Stimulated activated naive CD8-positive, alpha-beta T cell treated with anti-CD3 and anti-CD28 coated beads, Interleukin-15, amount 100 ng/mL, for 72 hours (primary cell): Measurements from ENCODE around the gene RXFP2.
A peak's percentile ranks its signal among the peaks of the same experiment; 100 is the strongest.

Experiments used
- ATAC-seq: fragments of 150-1000 bp; cut with Tn5 transposase; 2 replicates; pipeline ENCODE4 v1.10.0; 2021; ENCODE audit warnings: mild to moderate bottlenecking, moderate library complexity
- DNase-seq, 2 donors: peaks; one replicate each; pipeline ENCODE4 v3.0.0; 2021 to 2022
- H3K27ac Mint-ChIP-seq, 2 donors: one replicate each; pipeline ENCODE4 v1.8.0; 2022; ENCODE audit warnings: mild to moderate bottlenecking in 2 of 2, mixed read lengths in 2 of 2, moderate library complexity in 2 of 2
- H3K27me3 Mint-ChIP-seq: one replicate; pipeline ENCODE4 v1.8.0; 2022; ENCODE audit warnings: mixed read lengths
- H3K4me1 Mint-ChIP-seq: one replicate; pipeline ENCODE4 v1.8.0; 2022; ENCODE audit warnings: mild to moderate bottlenecking, mixed read lengths
- H3K4me3 Mint-ChIP-seq, 2 donors: one replicate each; pipeline ENCODE4 v1.8.0; 2022; ENCODE audit warnings: mild to moderate bottlenecking in 2 of 2, mixed read lengths in 2 of 2, moderate library complexity in 1 of 2
- H3K9me3 Mint-ChIP-seq, 2 donors: one replicate each; pipeline ENCODE4 v1.8.0; 2022; ENCODE audit warnings: mixed read lengths in 2 of 2

RXFP2 gene

GRCh38 chr13:31739226-31739625 is at the start of gene RXFP2:
RXFP2 (plus strand) TSS chr13:31739526; CDS start chr13:31739613, 87 bp downstream.
- Mint-ChIP-seq H3K4me3 (no peak within 1 kb of the TSS), H3K27me3 (peaks cover 17% of the 10 kb centered on the region), H3K9me3 (no peaks in the 10 kb centered on the region), H3K4me1 (peaks cover 5% of the 10 kb centered on the region), H3K27ac (no peak within 1 kb of the TSS)
- no peak for DNase-seq
- ATAC-seq, result no peak

- H3K4me3 Mint-ChIP-seq, result no peak overlapping the region
- peaks cover 16 to 20% of the 10 kb centered on the region in 2 donors for H3K9me3 Mint-ChIP-seq
- H3K27me3 Mint-ChIP-seq, result no peaks in the 10 kb centered on the region
- H3K27ac Mint-ChIP-seq, result no peak overlapping the region
- no peaks in the 10 kb centered on the region for H3K4me1 Mint-ChIP-seq
- no peak for ATAC-seq
- no peak for DNase-seq
These were observed 42.0 kb upstream of the RXFP2 start for GRCh38 chr13:31697290-31697689.

GRCh38 chr13:31699650-31700049 is 39.7 kb upstream of the RXFP2 start:
- Mint-ChIP-seq H3K27me3 (no peaks in the 10 kb centered on the region), H3K9me3 (peaks cover 6 to 14% of the 10 kb centered on the region in 2 donors), H3K4me3 (no peak overlapping the region), H3K27ac (no peak overlapping the region), H3K4me1 (no peaks in the 10 kb centered on the region)
- no peak for DNase-seq
- ATAC-seq, result no peak

- Mint-ChIP-seq H3K27me3 (peaks cover 10% of the 10 kb centered on the region), H3K27ac (no peak overlapping the region), H3K9me3 (peaks cover 7 to 9% of the 10 kb centered on the region in 2 donors), H3K4me1 (no peaks in the 10 kb centered on the region), H3K4me3 (no peak overlapping the region)
- no peak for DNase-seq
- no peak for ATAC-seq
These were observed 35.5 kb upstream of the RXFP2 start for GRCh38 chr13:31703780-31704179.

GRCh38 chr13:31706105-31706504 is 33.2 kb upstream of the RXFP2 start:
- Mint-ChIP-seq H3K27me3 (peaks cover 12% of the 10 kb centered on the region), H3K9me3 (peaks cover 3 to 6% of the 10 kb centered on the region in 2 donors), H3K4me3 (no peak overlapping the region), H3K27ac (no peak overlapping the region), H3K4me1 (no peaks in the 10 kb centered on the region)
- ATAC-seq (no peak), DNase-seq (no peak)

GRCh38 chr13:31717583-31717982 is 21.7 kb upstream of the RXFP2 start:
- no peak for DNase-seq
- no peak for ATAC-seq
- peaks cover 0 to 7% of the 10 kb centered on the region in 2 donors for H3K9me3 Mint-ChIP-seq
- no peak overlapping the region for H3K4me3 Mint-ChIP-seq
- peaks cover 29% of the 10 kb centered on the region for H3K27me3 Mint-ChIP-seq
- no peak overlapping the region for H3K27ac Mint-ChIP-seq
- no peaks in the 10 kb centered on the region for H3K4me1 Mint-ChIP-seq

GRCh38 chr13:31719214-31719613 is 20.1 kb upstream of the RXFP2 start:
- DNase-seq (no peak), ATAC-seq (no peak)
- H3K27me3 Mint-ChIP-seq, result peaks cover 30% of the 10 kb centered on the region
- H3K4me1 Mint-ChIP-seq, result no peaks in the 10 kb centered on the region
- H3K27ac Mint-ChIP-seq, result no peak overlapping the region
- peaks cover 0 to 7% of the 10 kb centered on the region in 2 donors for H3K9me3 Mint-ChIP-seq
- no peak overlapping the region for H3K4me3 Mint-ChIP-seq

GRCh38 chr13:31722673-31723072 is 16.7 kb upstream of the RXFP2 start:
- Mint-ChIP-seq H3K27ac (no peak overlapping the region), H3K4me1 (no peaks in the 10 kb centered on the region), H3K27me3 (peaks cover 25% of the 10 kb centered on the region), H3K4me3 (no peak overlapping the region), H3K9me3 (peaks cover 0 to 7% of the 10 kb centered on the region in 2 donors)
- DNase-seq (no peak), ATAC-seq (no peak)

- DNase-seq (no peak), ATAC-seq (no peak)
- H3K4me1 Mint-ChIP-seq, result no peaks in the 10 kb centered on the region
- H3K9me3 Mint-ChIP-seq, result peaks cover 0 to 7% of the 10 kb centered on the region in 2 donors
- H3K27ac Mint-ChIP-seq, result no peak overlapping the region
- peaks cover 25% of the 10 kb centered on the region for H3K27me3 Mint-ChIP-seq
- no peak overlapping the region for H3K4me3 Mint-ChIP-seq
These were observed 13.5 kb upstream of the RXFP2 start for GRCh38 chr13:31725841-31726240.

- ATAC-seq, result no peak
- Mint-ChIP-seq H3K9me3 (no peaks in the 10 kb centered on the region), H3K27ac (no peak overlapping the region), H3K27me3 (peaks cover 19% of the 10 kb centered on the region), H3K4me1 (no peaks in the 10 kb centered on the region), H3K4me3 (no peak overlapping the region)
- DNase-seq, result no peak
These were observed 7.4 kb upstream of the RXFP2 start for GRCh38 chr13:31731921-31732320.

- no peaks in the 10 kb centered on the region for H3K9me3 Mint-ChIP-seq
- ATAC-seq (no peak), DNase-seq (no peak)
- H3K27ac Mint-ChIP-seq, result no peak overlapping the region
- peaks cover 12% of the 10 kb centered on the region for H3K27me3 Mint-ChIP-seq
- H3K4me1 Mint-ChIP-seq, result no peaks in the 10 kb centered on the region
- H3K4me3 Mint-ChIP-seq, result no peak overlapping the region
These were observed 6.3 kb upstream of the RXFP2 start for GRCh38 chr13:31733066-31733465.

- no peaks in the 10 kb centered on the region for H3K4me1 Mint-ChIP-seq
- H3K9me3 Mint-ChIP-seq, result no peaks in the 10 kb centered on the region
- H3K4me3 Mint-ChIP-seq, result no peak overlapping the region
- H3K27ac Mint-ChIP-seq, result no peak overlapping the region
- no peak for ATAC-seq
- peaks cover 12% of the 10 kb centered on the region for H3K27me3 Mint-ChIP-seq
- DNase-seq, result no peak
These were observed 5.7 kb upstream of the RXFP2 start for GRCh38 chr13:31733647-31734046.

- no peaks in the 10 kb centered on the region for H3K9me3 Mint-ChIP-seq
- H3K27me3 Mint-ChIP-seq, result peaks cover 17% of the 10 kb centered on the region
- H3K4me3 Mint-ChIP-seq, result no peak overlapping the region
- DNase-seq (peak; percentile 39 to 55), ATAC-seq (peak; percentile 63)
- H3K4me1 Mint-ChIP-seq, result peaks cover 5% of the 10 kb centered on the region
- H3K27ac Mint-ChIP-seq, result no peak overlapping the region
These were observed 2.9 kb downstream of the RXFP2 start for GRCh38 chr13:31742097-31742734.

GRCh38 chr13:31747291-31747690 is 8.0 kb downstream of the RXFP2 start:
- no peak overlapping the region for H3K27ac Mint-ChIP-seq
- no peaks in the 10 kb centered on the region for H3K9me3 Mint-ChIP-seq
- peaks cover 2% of the 10 kb centered on the region for H3K4me1 Mint-ChIP-seq
- DNase-seq (no peak), ATAC-seq (no peak)
- H3K4me3 Mint-ChIP-seq, result no peak overlapping the region
- H3K27me3 Mint-ChIP-seq, result peaks cover 13% of the 10 kb centered on the region

GRCh38 chr13:31747966-31748365 is 8.6 kb downstream of the RXFP2 start:
- H3K27me3 Mint-ChIP-seq, result peaks cover 10% of the 10 kb centered on the region
- ATAC-seq, result no peak
- no peak for DNase-seq
- H3K4me3 Mint-ChIP-seq, result no peak overlapping the region
- H3K27ac Mint-ChIP-seq, result no peak overlapping the region
- H3K4me1 Mint-ChIP-seq, result no peaks in the 10 kb centered on the region
- H3K9me3 Mint-ChIP-seq, result no peaks in the 10 kb centered on the region

GRCh38 chr13:31749929-31750328 is 10.6 kb downstream of the RXFP2 start:
- ATAC-seq, result no peak
- peaks cover 2% of the 10 kb centered on the region for H3K27me3 Mint-ChIP-seq
- no peak overlapping the region for H3K27ac Mint-ChIP-seq
- no peak overlapping the region for H3K4me3 Mint-ChIP-seq
- no peaks in the 10 kb centered on the region for H3K4me1 Mint-ChIP-seq
- H3K9me3 Mint-ChIP-seq, result no peaks in the 10 kb centered on the region
- DNase-seq, result no peak

- H3K27me3 Mint-ChIP-seq, result peaks cover 9% of the 10 kb centered on the region
- H3K9me3 Mint-ChIP-seq, result no peaks in the 10 kb centered on the region
- no peak overlapping the region for H3K27ac Mint-ChIP-seq
- ATAC-seq (no peak), DNase-seq (no peak)
- H3K4me3 Mint-ChIP-seq, result no peak overlapping the region
- H3K4me1 Mint-ChIP-seq, result no peaks in the 10 kb centered on the region
These were observed 15.9 kb downstream of the RXFP2 start for GRCh38 chr13:31755211-31755610.
